NT2/D1 (cell line): ENCODE results near the gene ATRIP.

Source experiments
- YY1 ChIP-seq: IDR thresholded peaks from 2 replicates; pipeline ENCODE4 v1.6.1; 2011; ENCODE audit not compliant: insufficient read length, insufficient read depth
- ZNF274 ChIP-seq: IDR thresholded peaks from 2 replicates; pipeline ENCODE4 v1.6.1; 2011; ENCODE audit warnings: mild to moderate bottlenecking, low read depth, low read length

DNA sequence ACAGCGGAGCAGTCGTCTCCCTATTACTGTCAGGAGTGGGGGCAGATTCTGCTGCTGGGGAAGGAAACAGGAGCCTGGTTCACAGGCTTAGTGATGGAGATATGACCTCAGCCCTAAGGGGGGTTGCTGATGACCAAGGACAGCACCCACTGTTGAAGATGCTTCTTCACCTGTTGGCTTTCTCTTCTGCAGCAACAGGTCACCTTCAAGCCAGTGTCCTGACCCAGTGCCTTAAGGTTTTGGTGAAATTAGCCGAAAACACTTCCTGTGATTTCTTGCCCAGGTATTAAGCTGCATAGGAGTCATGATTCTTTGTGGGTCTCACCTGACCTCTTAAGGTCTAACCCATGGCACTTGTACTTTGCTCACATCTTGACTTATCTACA is 14.0 kb downstream of the ATRIP start:
- no peak for TF ChIP-seq YY1
- TF ChIP-seq ZNF274 = no peak
